Body of pancreas (tissue), 4 donors: Measurements from ENCODE around the gene APBA2. TPM values are rescaled to one million over a fixed set of nuclear protein-coding genes. Genes with fewer than 3 reads are reported as not detected.

Source experiments
- ATAC-seq: fragments of 150-250 bp; one replicate; pipeline ENCODE4 v1.9.1; 2016
- DNase-seq, 4 donors: peaks; one replicate each; pipeline ENCODE4 v3.0.0-alpha.2; 2019
- H3K27ac ChIP-seq, 4 donors: fragments of 200-600 bp; sonication (generic); 1 replicate in 3 of 4; 2 replicates in 1 of 4; pipeline versions ENCODE4 v1.5.1 to v1.6.1; 2016 to 2019; ENCODE audit warnings: mild to moderate bottlenecking in 1 of 4, mixed read lengths in 1 of 4, moderate library complexity in 1 of 4
- H3K27me3 ChIP-seq, 2 donors: fragments of 200-600 bp; sonication (generic); one replicate each; pipeline ENCODE4 v1.6.0; 2016; ENCODE audit warnings: mild to moderate bottlenecking in 1 of 2
- H3K36me3 ChIP-seq, 2 donors: fragments of 200-600 bp; sonication (generic); replicated peaks in 1 of 2; 2 replicates each; pipeline ENCODE4 v1.5.1; 2016; ENCODE audit warnings: low read depth in 2 of 2; ENCODE audit not compliant: insufficient read depth in 1 of 2
- H3K4me1 ChIP-seq: fragments of 200-600 bp; sonication (generic); one replicate; pipeline ENCODE4 v1.6.0; 2016
- H3K4me3 ChIP-seq, 2 donors: fragments of 200-600 bp; sonication (generic); 1 replicate in 1 of 2; 2 replicates in 1 of 2; pipeline ENCODE4 v1.5.1; 2016 to 2019
- H3K9me3 ChIP-seq, 3 donors: fragments of 200-600 bp; sonication (generic); 1 replicate in 2 of 3; 2 replicates in 1 of 3; pipeline ENCODE4 v1.5.1; 2016
- POLR2A ChIP-seq, 3 donors: fragments of 450-650 bp; IDR thresholded peaks; one replicate each; pipeline ENCODE4 v1.6.1; 2016; ENCODE audit warnings: antibody characterized with exemption in 3 of 3, mild to moderate bottlenecking in 2 of 3
- WGBS, 2 donors: methylation state at CpG; one replicate each; pipeline ENCODE4 v1.1.5; 2017; 5-methylcytosine and 5-hydroxymethylcytosine counted together
- intact Hi-C: fragments of 100-400 bp; cut with DNase I; formaldehyde crosslinking; loops from one replicate; pipeline ENCODE4 v1.15.1; 2023
- total RNA-seq, 2 donors: library from RNA; depleted of rRNA; stranded (reverse); fragments of >200 nt; gene quantifications; one replicate each; pipeline ENCODE4 v1.1.0, GENCODE V29; 2016
- TF ChIP-seq, protein P1 (sequence below), 7 experiments: fragments of 450-650 bp in 4 of 7; fragments of 200-600 bp in 3 of 7; sonication (generic) in 3 of 7; IDR thresholded peaks; one replicate each; pipeline ENCODE4 v1.5.1; 2016 to 2019; ENCODE audit warnings: antibody characterized with exemption in 7 of 7

Gene APBA2
- total RNA-seq, 2 donors from 2014 or later: 13.2 to 29.0 TPM

DNA sequence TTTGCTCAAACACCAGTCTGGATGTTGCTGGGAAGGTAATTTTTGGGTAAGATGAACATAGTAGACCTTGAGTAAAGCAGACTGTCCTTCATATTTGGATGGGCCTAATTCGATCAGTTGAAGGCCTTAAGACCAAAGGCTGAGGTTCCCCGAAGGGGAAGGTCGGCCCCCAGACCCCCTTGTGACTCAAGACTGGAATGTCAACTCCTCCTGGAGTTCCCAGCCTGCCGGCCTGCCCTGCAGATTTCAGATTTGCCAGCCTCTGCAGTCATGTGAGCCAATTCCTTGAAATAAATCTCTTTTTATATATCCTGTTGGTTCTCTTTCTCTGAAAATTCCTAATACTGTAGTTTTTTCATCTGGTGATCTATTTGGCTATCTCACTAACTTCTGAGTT is 146.5 kb downstream of the APBA2 start:
- WGBS, 2 donors: 91 to 93% methylated on average over 4 of the region's 4 CpGs
- ATAC-seq (no peak), DNase-seq (no peak)
- Histone ChIP-seq H3K9me3 (no peaks in the 10 kb centered on the region), H3K27me3 (no peaks in the 10 kb centered on the region), H3K4me1 (peaks cover 18% of the 10 kb centered on the region), H3K36me3 (no peaks in the 10 kb centered on the region), H3K4me3 (no peak overlapping the region), H3K27ac (no peak overlapping the region)
- TF ChIP-seq, protein P1, sequence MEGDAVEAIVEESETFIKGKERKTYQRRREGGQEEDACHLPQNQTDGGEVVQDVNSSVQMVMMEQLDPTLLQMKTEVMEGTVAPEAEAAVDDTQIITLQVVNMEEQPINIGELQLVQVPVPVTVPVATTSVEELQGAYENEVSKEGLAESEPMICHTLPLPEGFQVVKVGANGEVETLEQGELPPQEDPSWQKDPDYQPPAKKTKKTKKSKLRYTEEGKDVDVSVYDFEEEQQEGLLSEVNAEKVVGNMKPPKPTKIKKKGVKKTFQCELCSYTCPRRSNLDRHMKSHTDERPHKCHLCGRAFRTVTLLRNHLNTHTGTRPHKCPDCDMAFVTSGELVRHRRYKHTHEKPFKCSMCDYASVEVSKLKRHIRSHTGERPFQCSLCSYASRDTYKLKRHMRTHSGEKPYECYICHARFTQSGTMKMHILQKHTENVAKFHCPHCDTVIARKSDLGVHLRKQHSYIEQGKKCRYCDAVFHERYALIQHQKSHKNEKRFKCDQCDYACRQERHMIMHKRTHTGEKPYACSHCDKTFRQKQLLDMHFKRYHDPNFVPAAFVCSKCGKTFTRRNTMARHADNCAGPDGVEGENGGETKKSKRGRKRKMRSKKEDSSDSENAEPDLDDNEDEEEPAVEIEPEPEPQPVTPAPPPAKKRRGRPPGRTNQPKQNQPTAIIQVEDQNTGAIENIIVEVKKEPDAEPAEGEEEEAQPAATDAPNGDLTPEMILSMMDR (IDR thresholded peaks at IDR 0.05): no peak
- no peak for TF ChIP-seq POLR2A (IDR thresholded peaks at IDR 0.05)
- intact Hi-C loops: no loop called here

DNA sequence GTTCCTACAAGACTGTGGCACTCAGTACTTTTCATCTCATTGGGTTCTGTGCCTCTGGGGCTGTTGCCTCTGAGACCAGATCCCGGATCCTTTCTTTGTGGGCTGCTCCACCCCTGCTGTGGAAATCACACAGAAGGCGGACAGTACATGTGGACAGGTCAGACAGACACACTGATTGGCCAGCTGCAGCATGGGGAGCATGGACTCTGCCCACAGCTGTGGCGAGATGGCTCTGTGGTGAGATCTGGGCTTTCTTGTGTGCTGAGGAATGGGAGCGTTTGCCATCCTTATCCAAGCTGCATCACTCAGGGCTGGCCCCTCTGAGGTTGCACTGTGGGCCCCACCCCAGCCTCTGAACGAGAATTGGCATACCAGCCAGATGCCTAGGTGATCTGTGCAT is 147.0 kb downstream of the APBA2 start:
- intact Hi-C loops: no loop called here

DNA sequence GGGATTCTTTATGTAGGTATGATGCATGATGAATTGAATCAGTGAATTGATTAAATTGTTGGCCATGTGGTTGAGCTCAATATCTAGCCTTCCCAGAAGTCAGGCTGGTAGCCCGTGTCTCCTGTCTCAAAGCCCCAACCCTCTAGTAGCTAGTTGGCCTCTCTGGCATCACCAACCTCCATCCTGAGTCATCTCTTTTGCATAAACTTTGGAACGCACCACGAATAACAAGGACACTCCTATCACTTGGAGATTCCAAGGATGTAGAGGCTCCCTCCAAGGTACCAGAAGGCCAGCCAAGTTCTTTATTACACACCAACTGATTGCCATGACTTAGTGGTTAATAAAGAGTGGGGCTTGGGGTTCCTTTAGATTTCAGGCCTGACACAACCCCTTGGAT is 148.4 kb downstream of the APBA2 start:
- DNase-seq: no peak
- ATAC-seq: no peak
- no peak overlapping the region for H3K27ac ChIP-seq
- H3K4me3 ChIP-seq: no peak overlapping the region
- TF ChIP-seq POLR2A (IDR thresholded peaks at IDR 0.05): no peak
- TF ChIP-seq, protein P1 (IDR thresholded peaks at IDR 0.05): no peak
- H3K27me3 ChIP-seq: no peaks in the 10 kb centered on the region
- H3K4me1 ChIP-seq: peaks cover 18% of the 10 kb centered on the region
- H3K36me3 ChIP-seq: no peaks in the 10 kb centered on the region
- intact Hi-C loops: no loop called here
- 67 to 73% methylated on average over 3 of the region's 3 CpGs for WGBS, 2 donors
- H3K9me3 ChIP-seq: no peaks in the 10 kb centered on the region

More for the DNA sequence above, 147.0 kb downstream of the APBA2 start:
- WGBS, 2 donors: 78 to 100% methylated on average over 2 to 4 of the region's 5 CpGs
- DNase-seq: no peak
- Histone ChIP-seq H3K36me3 (no peaks in the 10 kb centered on the region), H3K4me1 (peaks cover 18% of the 10 kb centered on the region), H3K27ac (no peak overlapping the region), H3K27me3 (no peaks in the 10 kb centered on the region), H3K4me3 (no peak overlapping the region), H3K9me3 (no peaks in the 10 kb centered on the region)
- no peak for ATAC-seq
- TF ChIP-seq, protein P1 (IDR thresholded peaks at IDR 0.05): no peak
- no peak for TF ChIP-seq POLR2A (IDR thresholded peaks at IDR 0.05)

DNA sequence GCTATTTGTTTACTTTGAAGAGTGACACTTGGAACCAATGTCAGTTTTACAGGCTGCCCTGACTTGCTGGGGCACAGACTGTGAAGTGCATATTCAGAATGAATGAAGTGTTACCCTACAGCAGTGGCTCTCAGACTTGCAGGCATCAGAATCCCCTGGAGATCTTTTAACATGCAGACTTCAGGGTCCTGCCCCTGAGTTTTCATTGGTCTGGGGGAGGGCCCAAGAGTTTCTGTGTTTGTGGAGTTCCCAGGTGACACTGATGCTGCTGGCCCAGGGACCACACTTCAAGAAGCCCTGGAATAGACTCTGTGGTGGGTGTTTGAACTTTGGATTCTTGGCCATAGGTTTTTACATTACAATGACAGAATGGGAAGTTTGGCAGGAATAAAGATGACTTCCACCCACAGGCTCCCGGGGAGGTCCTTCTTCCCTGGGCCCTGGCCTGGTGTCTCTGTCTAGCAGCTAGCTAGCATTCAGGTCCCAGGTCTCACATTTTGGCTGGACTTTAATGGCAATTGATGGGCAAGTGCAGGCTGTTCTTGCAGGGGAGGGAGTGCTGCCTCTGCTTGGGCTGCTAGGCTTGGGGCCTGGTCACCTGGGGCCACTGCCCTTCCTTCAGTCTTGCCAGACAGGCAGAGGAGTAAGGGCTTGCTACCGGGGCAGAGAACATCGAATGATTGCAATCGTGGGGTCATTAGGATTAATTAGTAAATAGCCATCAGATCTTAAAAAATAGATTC is 149.0 kb downstream of the APBA2 start:
- no peaks in the 10 kb centered on the region for H3K36me3 ChIP-seq
- TF ChIP-seq, protein P1 (IDR thresholded peaks at IDR 0.05): no peak
- TF ChIP-seq POLR2A (IDR thresholded peaks at IDR 0.05): no peak
- H3K4me3 ChIP-seq: no peak overlapping the region
- H3K9me3 ChIP-seq: no peaks in the 10 kb centered on the region
- DNase-seq (no peak), ATAC-seq (no peak)
- H3K4me1 ChIP-seq: peaks cover 18% of the 10 kb centered on the region
- H3K27ac ChIP-seq: no peak overlapping the region
- 68 to 69% methylated on average over 4 of the region's 4 CpGs for WGBS, 2 donors
- H3K27me3 ChIP-seq: no peaks in the 10 kb centered on the region
- intact Hi-C loops: no loop called here
